HepG2 (cell line): ENCODE results near the gene SLC16A13. TPM values are rescaled to one million over a fixed set of nuclear protein-coding genes. Genes with fewer than 3 reads are reported as not detected.

ENCODE experiments used
- HINFP ChIP-seq: sonication (generic); formaldehyde crosslinking; IDR thresholded peaks from 2 replicates; pipeline ENCODE4 v1.4.0; 2020; ENCODE audit warnings: low read depth, mild to moderate bottlenecking, missing genetic modification reagents
- IKZF4 ChIP-seq: sonication (generic); formaldehyde crosslinking; IDR thresholded peaks from 2 replicates; pipeline ENCODE4 v1.5.1; 2020; ENCODE audit warnings: borderline replicate concordance, mild to moderate bottlenecking, low read depth, missing genetic modification reagents; ENCODE audit errors: not compliant biosample characterization
- KLF11 ChIP-seq: IDR thresholded peaks from 2 replicates; pipeline ENCODE4 v1.6.1; 2016; ENCODE audit warnings: missing compliant biosample characterization
- KLF16 ChIP-seq, 2 experiments: sonication (generic) in 1 of 2; formaldehyde crosslinking in 1 of 2; IDR thresholded peaks; 2 replicates each; pipeline versions ENCODE4 v1.6.1 to v1.8.0; 2016 to 2023; ENCODE audit warnings: missing genetic modification reagents in 2 of 2, missing compliant biosample characterization in 1 of 2
- NR1H2 ChIP-seq: sonication (generic); formaldehyde crosslinking; IDR thresholded peaks from 2 replicates; pipeline ENCODE4 v1.8.1; 2022; ENCODE audit warnings: low read depth, missing genetic modification reagents, borderline replicate concordance
- POLR2A ChIP-seq, 2 experiments: IDR thresholded peaks; 2 replicates each; pipeline ENCODE4 v1.6.1; 2011; ENCODE audit warnings: low read depth in 2 of 2, low read length in 2 of 2, mild to moderate bottlenecking in 1 of 2, moderate library complexity in 1 of 2; ENCODE audit not compliant: insufficient read depth in 1 of 2
- SAFB2 ChIP-seq: sonication (generic); formaldehyde crosslinking; IDR thresholded peaks from 2 replicates; pipeline ENCODE4 v1.5.1; 2020; ENCODE audit warnings: missing genetic modification reagents, low read depth, mild to moderate bottlenecking, borderline replicate concordance
- SRSF4 ChIP-seq: fragments of 200-400 bp; formaldehyde crosslinking; IDR thresholded peaks from one replicate; pipeline ENCODE4 v1.6.1; 2018; ENCODE audit warnings: mild to moderate bottlenecking, low read depth, low read length, moderate library complexity; ENCODE audit not compliant: poor library complexity, severe bottlenecking
- THAP11 ChIP-seq: IDR thresholded peaks from 2 replicates; pipeline ENCODE4 v1.6.1; 2016; ENCODE audit warnings: missing biosample characterization, missing genetic modification reagents
- TRAFD1 ChIP-seq: sonication (generic); formaldehyde crosslinking; IDR thresholded peaks from 2 replicates; pipeline ENCODE4 v1.5.1; 2020; ENCODE audit warnings: missing genetic modification reagents, mild to moderate bottlenecking, borderline replicate concordance
- ZBTB3 ChIP-seq: sonication (generic); formaldehyde crosslinking; IDR thresholded peaks from 2 replicates; pipeline ENCODE4 v1.4.0; 2020; ENCODE audit warnings: low read depth, mild to moderate bottlenecking, moderate library complexity, missing genetic modification reagents, borderline replicate concordance
- ZBTB7A ChIP-seq: sonication (generic); formaldehyde crosslinking; IDR thresholded peaks from 2 replicates; pipeline ENCODE4 v1.8.0; 2022; ENCODE audit warnings: mild to moderate bottlenecking, missing genetic modification reagents
- ZNF10 ChIP-seq: sonication (generic); formaldehyde crosslinking; IDR thresholded peaks from 2 replicates; pipeline ENCODE4 v1.4.0; 2020; ENCODE audit warnings: mild to moderate bottlenecking, low read depth, missing genetic modification reagents, borderline replicate concordance
- ZNF350 ChIP-seq: sonication (generic); formaldehyde crosslinking; IDR thresholded peaks from 2 replicates; pipeline ENCODE4 v1.4.0; 2020; ENCODE audit warnings: mild to moderate bottlenecking, low read depth, missing genetic modification reagents, borderline replicate concordance
- ZNF720 ChIP-seq: sonication (generic); formaldehyde crosslinking; IDR thresholded peaks from 2 replicates; pipeline ENCODE4 v1.4.0; 2020; ENCODE audit warnings: missing genetic modification reagents
- ZZZ3 ChIP-seq: sonication (generic); formaldehyde crosslinking; IDR thresholded peaks from 2 replicates; pipeline ENCODE4 v1.4.0; 2020; ENCODE audit warnings: missing genetic modification reagents, mild to moderate bottlenecking, borderline replicate concordance
- polyA plus RNA-seq, 8 experiments: library from polyadenylated mRNA; depleted of rRNA in 3 of 8; stranded (reverse) in 7 of 8; unstranded in 1 of 8; fragments of >200 nt; fragmentation: Illumina TruSeq in 4 of 8; extraction: Trizol in 4 of 8; gene quantifications; 2 replicates each; pipeline versions ENCODE4 v1.2.1 to v1.2.3, GENCODE V29; 2011 to 2016; ENCODE audit warnings: low read depth in 4 of 8, missing spikeins in 1 of 8, mixed read lengths in 1 of 8; ENCODE audit not compliant: insufficient read depth in 1 of 8
- total RNA-seq, 5 experiments: library from RNA; depleted of rRNA; stranded (reverse); fragments of >200 nt; fragmentation: Illumina TruSeq; extraction: Trizol; gene quantifications; 2 replicates each; pipeline ENCODE4 v1.2.3, GENCODE V29; 2016; ENCODE audit warnings: low read depth in 1 of 5
- TF ChIP-seq, protein P1 (sequence below): sonication (generic); formaldehyde crosslinking; IDR thresholded peaks from 2 replicates; pipeline ENCODE4 v1.5.1; 2020; ENCODE audit warnings: mild to moderate bottlenecking, missing genetic modification reagents, borderline replicate concordance
- TF ChIP-seq, protein P2 (sequence below): sonication (generic); formaldehyde crosslinking; IDR thresholded peaks from 2 replicates; pipeline ENCODE4 v1.4.0; 2020; ENCODE audit warnings: missing genetic modification reagents

The SLC16A13 gene
- total and polyA plus RNA-seq, 2 of the 13 experiments (the other 11 are each of a cell fraction or from before 2014, with no cell fraction given) = 2.2 to 3.0 TPM

- no peak for TF ChIP-seq TRAFD1
- no peak for TF ChIP-seq ZNF720 (CRISPR knock-in tag)
- TF ChIP-seq, protein P1, sequence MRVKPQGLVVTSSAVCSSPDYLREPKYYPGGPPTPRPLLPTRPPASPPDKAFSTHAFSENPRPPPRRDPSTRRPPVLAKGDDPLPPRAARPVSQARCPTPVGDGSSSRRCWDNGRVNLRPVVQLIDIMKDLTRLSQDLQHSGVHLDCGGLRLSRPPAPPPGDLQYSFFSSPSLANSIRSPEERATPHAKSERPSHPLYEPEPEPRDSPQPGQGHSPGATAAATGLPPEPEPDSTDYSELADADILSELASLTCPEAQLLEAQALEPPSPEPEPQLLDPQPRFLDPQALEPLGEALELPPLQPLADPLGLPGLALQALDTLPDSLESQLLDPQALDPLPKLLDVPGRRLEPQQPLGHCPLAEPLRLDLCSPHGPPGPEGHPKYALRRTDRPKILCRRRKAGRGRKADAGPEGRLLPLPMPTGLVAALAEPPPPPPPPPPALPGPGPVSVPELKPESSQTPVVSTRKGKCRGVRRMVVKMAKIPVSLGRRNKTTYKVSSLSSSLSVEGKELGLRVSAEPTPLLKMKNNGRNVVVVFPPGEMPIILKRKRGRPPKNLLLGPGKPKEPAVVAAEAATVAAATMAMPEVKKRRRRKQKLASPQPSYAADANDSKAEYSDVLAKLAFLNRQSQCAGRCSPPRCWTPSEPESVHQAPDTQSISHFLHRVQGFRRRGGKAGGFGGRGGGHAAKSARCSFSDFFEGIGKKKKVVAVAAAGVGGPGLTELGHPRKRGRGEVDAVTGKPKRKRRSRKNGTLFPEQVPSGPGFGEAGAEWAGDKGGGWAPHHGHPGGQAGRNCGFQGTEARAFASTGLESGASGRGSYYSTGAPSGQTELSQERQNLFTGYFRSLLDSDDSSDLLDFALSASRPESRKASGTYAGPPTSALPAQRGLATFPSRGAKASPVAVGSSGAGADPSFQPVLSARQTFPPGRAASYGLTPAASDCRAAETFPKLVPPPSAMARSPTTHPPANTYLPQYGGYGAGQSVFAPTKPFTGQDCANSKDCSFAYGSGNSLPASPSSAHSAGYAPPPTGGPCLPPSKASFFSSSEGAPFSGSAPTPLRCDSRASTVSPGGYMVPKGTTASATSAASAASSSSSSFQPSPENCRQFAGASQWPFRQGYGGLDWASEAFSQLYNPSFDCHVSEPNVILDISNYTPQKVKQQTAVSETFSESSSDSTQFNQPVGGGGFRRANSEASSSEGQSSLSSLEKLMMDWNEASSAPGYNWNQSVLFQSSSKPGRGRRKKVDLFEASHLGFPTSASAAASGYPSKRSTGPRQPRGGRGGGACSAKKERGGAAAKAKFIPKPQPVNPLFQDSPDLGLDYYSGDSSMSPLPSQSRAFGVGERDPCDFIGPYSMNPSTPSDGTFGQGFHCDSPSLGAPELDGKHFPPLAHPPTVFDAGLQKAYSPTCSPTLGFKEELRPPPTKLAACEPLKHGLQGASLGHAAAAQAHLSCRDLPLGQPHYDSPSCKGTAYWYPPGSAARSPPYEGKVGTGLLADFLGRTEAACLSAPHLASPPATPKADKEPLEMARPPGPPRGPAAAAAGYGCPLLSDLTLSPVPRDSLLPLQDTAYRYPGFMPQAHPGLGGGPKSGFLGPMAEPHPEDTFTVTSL = no peak
- no peak for TF ChIP-seq ZZZ3 (CRISPR knock-in tag)
- TF ChIP-seq ZBTB3 (CRISPR knock-in tag) = no peak
- no peak; the same call in 1 of the 2 replicates for TF ChIP-seq THAP11 (CRISPR knock-in tag)
- TF ChIP-seq ZNF10 (CRISPR knock-in tag) = no peak
- TF ChIP-seq HINFP = no peak
- no peak for TF ChIP-seq ZNF350 (CRISPR knock-in tag)
- peak in 1 of 2 experiments; percentile 56; a peak in 1 of 4 replicates for TF ChIP-seq POLR2A (IDR thresholded peaks at IDR 0.05; ENCODE audit: insufficient read depth in 1 of 2, low read depth in 2 of 2, low read length in 2 of 2)
- TF ChIP-seq NR1H2 = no peak
- TF ChIP-seq KLF11 = no peak
- no peak for TF ChIP-seq SAFB2 (CRISPR knock-in tag)
- TF ChIP-seq, protein P2, sequence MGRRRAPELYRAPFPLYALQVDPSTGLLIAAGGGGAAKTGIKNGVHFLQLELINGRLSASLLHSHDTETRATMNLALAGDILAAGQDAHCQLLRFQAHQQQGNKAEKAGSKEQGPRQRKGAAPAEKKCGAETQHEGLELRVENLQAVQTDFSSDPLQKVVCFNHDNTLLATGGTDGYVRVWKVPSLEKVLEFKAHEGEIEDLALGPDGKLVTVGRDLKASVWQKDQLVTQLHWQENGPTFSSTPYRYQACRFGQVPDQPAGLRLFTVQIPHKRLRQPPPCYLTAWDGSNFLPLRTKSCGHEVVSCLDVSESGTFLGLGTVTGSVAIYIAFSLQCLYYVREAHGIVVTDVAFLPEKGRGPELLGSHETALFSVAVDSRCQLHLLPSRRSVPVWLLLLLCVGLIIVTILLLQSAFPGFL (CRISPR knock-in tag) = no peak; the same call in 1 of the 2 replicates
- TF ChIP-seq ZBTB7A (CRISPR knock-in tag) = peak; percentile 92
- no peak for TF ChIP-seq KLF16 (CRISPR knock-in tag; IDR thresholded peaks at IDR 0.05)
- no peak for TF ChIP-seq SRSF4
- TF ChIP-seq IKZF4 (CRISPR knock-in tag) = peak; percentile 57
Measured at GRCh38 chr17:7038025-7038862, 2.4 kb downstream of the SLC16A13 start (continued).
